ENCODE results near the gene S100A6. TPM values are rescaled to one million over a fixed set of nuclear protein-coding genes. Genes with fewer than 3 reads are reported as not detected.

The S100A6 gene
- total RNA-seq, 5 donors from 2014 or later (not counting 1 experiment from before 2014, with no cell fraction given) = 200 to 467 (median 400) TPM

- Mint-ChIP-seq H3K4me3 (peak within 1 kb of the TSS; percentile 51 to 78 (median 59)), H3K36me3 (peaks cover 21% of the 10 kb centered on the region), H3K4me1 (peaks cover 75 to 88% (median 85%) of the 10 kb centered on the region in 3 donors), H3K9me3 (no peaks in the 10 kb centered on the region), H3K27ac (peak within 1 kb of the TSS; percentile 100), H3K27me3 (no peaks in the 10 kb centered on the region)
- peak within 1 kb of the TSS; percentile 86 for H3K27ac ChIP-seq (ENCODE audit: low read length)
- H3K27me3 ChIP-seq (replicated peaks in 1 of 2; ENCODE audit: control insufficient read depth in 2 of 2, extremely low read depth in 1 of 2, insufficient read depth in 2 of 2, low read length in 1 of 2) = no peaks in the 10 kb centered on the region
- peaks cover 0 to 18% of the 10 kb centered on the region in 2 donors for H3K36me3 ChIP-seq (ENCODE audit: control insufficient read depth in 2 of 2, extremely low read depth in 1 of 2, insufficient read depth in 1 of 2, low read length in 1 of 2)
- DNase-seq (peak in 34 of 35 experiments; percentile 11 to 74 (median 36)), ATAC-seq (replicated peaks in 1 of 4) (peak in 3 of 4 experiments; percentile 41 to 51 (median 48))
- H3K4me1 ChIP-seq (ENCODE audit: control insufficient read depth in 1 of 2, extremely low read depth in 1 of 2, insufficient read depth in 2 of 2, low read length in 2 of 2) = peaks cover 60 to 78% of the 10 kb centered on the region in 2 experiments
- POLR2A ChIA-PET = no interaction called here
- H3K9me3 ChIP-seq = no peaks in the 10 kb centered on the region
- WGBS (ENCODE audit: insufficient coverage) = 36% methylated on average over 10 of the region's 11 CpGs
- peak within 1 kb of the TSS; percentile 8 to 17 for H3K4me3 ChIP-seq (ENCODE audit: control insufficient read depth in 1 of 2, extremely low read depth in 1 of 2, low read length in 1 of 2)
- CTCF ChIA-PET = interaction anchor here (0.7 to 2.7 kb wide), 3 partner anchors 8 to 16 kb away, joined by 7 to 13 read pairs (median 7); no protein-coding TSS in a partner anchor
These were observed 4.9 kb upstream of the S100A6 start, which contains the start of gene S100A5 for GRCh38 chr1:153540394-153541361. Gene S100A5 (minus strand): TSS chr1:153540934. CDS start chr1:153540191, 743 bp downstream.

DNA sequence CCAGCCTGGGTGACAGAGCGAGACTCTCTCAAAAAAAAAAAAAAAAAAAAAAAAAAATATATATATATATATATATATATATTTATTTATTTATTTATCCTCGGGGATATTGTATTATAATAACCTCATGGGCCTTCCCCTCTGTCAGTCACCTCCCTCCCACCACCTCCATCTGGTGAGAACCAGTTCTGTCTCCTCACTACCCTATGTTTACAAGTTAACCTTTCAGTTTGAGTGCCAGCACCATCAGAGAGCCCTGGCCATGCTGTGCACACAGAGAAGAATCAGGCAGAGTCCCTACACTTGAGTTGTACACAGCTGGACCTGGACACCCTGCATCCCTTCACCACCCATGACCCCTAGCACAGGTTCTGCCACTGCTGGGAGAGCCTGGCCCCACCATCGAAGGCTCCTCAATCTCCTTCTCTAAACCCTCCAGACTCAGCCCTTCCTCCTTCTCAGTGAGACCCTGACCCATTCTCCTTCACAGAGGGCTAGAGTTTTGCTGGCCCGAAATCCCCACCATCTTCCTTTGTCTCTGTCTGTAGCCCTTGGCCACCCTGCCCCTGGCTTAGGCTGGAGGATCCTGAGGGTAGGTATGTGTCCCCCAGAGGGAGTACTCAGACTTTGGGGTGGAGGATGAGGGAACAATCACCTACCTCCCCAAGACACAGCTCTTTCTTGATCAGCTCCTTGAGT, 3.8 kb upstream of the S100A6 start:
- Mint-ChIP-seq H3K4me3 (peak overlapping the region in 1 of 3 donors; percentile 78), H3K27ac (peak overlapping the region; percentile 100), H3K4me1 (peaks cover 73 to 88% (median 83%) of the 10 kb centered on the region in 3 donors), H3K36me3 (peaks cover 24% of the 10 kb centered on the region), H3K27me3 (no peaks in the 10 kb centered on the region), H3K9me3 (no peaks in the 10 kb centered on the region)
- Histone ChIP-seq H3K4me1 (ENCODE audit: control insufficient read depth in 1 of 2, extremely low read depth in 1 of 2, insufficient read depth in 2 of 2, low read length in 2 of 2) (peaks cover 60 to 78% of the 10 kb centered on the region in 2 experiments), H3K27me3 (replicated peaks in 1 of 2; ENCODE audit: control insufficient read depth in 2 of 2, extremely low read depth in 1 of 2, insufficient read depth in 2 of 2, low read length in 1 of 2) (no peaks in the 10 kb centered on the region), H3K4me3 (ENCODE audit: control insufficient read depth in 1 of 2, extremely low read depth in 1 of 2, low read length in 1 of 2) (no peak overlapping the region), H3K9me3 (no peaks in the 10 kb centered on the region), H3K27ac (ENCODE audit: low read length) (peak overlapping the region; percentile 86), H3K36me3 (ENCODE audit: control insufficient read depth in 2 of 2, extremely low read depth in 1 of 2, insufficient read depth in 1 of 2, low read length in 1 of 2) (peaks cover 0 to 22% of the 10 kb centered on the region in 2 donors)
- no peak for DNase-seq
- 83% methylated on average over 1 of the region's 4 CpGs for WGBS (ENCODE audit: insufficient coverage)
- CTCF ChIA-PET = interaction anchor here (0.6 to 2.7 kb wide), 3 partner anchors 7 to 71 kb away, joined by 3 to 13 read pairs (median 7); no protein-coding TSS in a partner anchor
- ATAC-seq (replicated peaks in 1 of 4) = no peak
- POLR2A ChIA-PET = no interaction called here

DNA sequence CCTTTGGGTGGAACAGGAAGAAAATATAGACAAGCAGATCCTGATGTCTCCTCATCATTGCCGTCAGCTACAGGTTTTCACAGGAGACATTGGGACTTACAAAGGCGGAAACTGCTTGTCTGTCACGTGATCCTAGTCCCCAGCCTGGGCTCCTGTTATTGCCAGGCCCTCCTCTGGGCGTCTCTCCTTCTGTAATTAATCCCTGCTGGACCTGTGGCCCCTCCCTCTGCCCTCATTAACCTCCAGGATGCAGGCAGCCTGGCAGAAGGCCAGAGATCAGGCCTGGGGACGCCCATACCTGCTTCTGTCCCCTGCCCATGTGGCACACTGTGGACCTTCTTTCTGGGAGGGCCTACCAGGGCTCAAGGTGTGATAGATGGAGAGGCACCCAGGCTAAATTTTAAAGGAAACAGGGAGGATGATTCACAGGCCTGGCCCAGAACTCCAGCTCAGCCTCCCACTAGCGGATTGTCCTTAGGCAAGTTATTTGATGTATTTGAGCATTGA, 2.6 kb upstream of the S100A6 start:
- no peaks in the 10 kb centered on the region for H3K27me3 Mint-ChIP-seq
- ATAC-seq (replicated peaks in 1 of 4) (no peak), DNase-seq (no peak)
- H3K9me3 Mint-ChIP-seq = no peaks in the 10 kb centered on the region
- no peak overlapping the region for H3K4me3 ChIP-seq (ENCODE audit: control insufficient read depth in 1 of 2, extremely low read depth in 1 of 2, low read length in 1 of 2)
- no peak overlapping the region for H3K4me3 Mint-ChIP-seq
- H3K36me3 Mint-ChIP-seq = peaks cover 25% of the 10 kb centered on the region
- no peak overlapping the region for H3K27ac ChIP-seq (ENCODE audit: low read length)
- peaks cover 3 to 21% of the 10 kb centered on the region in 2 donors for H3K36me3 ChIP-seq (ENCODE audit: control insufficient read depth in 2 of 2, extremely low read depth in 1 of 2, insufficient read depth in 1 of 2, low read length in 1 of 2)
- no peaks in the 10 kb centered on the region for H3K9me3 ChIP-seq
- H3K4me1 Mint-ChIP-seq = peaks cover 73 to 88% (median 83%) of the 10 kb centered on the region in 3 donors
- ChIA-PET POLR2A (no interaction called here), CTCF (interaction anchor here in 1 of 2 donors (0.7 kb wide), 1 partner anchor 279 kb away, joined by 3 read pairs; no protein-coding TSS in a partner anchor)
- peaks cover 54 to 78% of the 10 kb centered on the region in 2 experiments for H3K4me1 ChIP-seq (ENCODE audit: control insufficient read depth in 1 of 2, extremely low read depth in 1 of 2, insufficient read depth in 2 of 2, low read length in 2 of 2)
- 87% methylated on average over 4 of the region's 6 CpGs for WGBS (ENCODE audit: insufficient coverage)
- no peaks in the 10 kb centered on the region for H3K27me3 ChIP-seq (replicated peaks in 1 of 2; ENCODE audit: control insufficient read depth in 2 of 2, extremely low read depth in 1 of 2, insufficient read depth in 2 of 2, low read length in 1 of 2)
- peak overlapping the region; percentile 99 for H3K27ac Mint-ChIP-seq

- Mint-ChIP-seq H3K4me1 (peaks cover 73 to 88% (median 83%) of the 10 kb centered on the region in 3 donors), H3K27ac (peak overlapping the region; percentile 99), H3K36me3 (peaks cover 17% of the 10 kb centered on the region), H3K4me3 (peak overlapping the region in 2 of 3 donors; percentile 49 to 94), H3K27me3 (no peaks in the 10 kb centered on the region), H3K9me3 (no peaks in the 10 kb centered on the region)
- Histone ChIP-seq H3K4me3 (ENCODE audit: control insufficient read depth in 1 of 2, extremely low read depth in 1 of 2, low read length in 1 of 2) (no peak overlapping the region), H3K9me3 (no peaks in the 10 kb centered on the region), H3K4me1 (ENCODE audit: control insufficient read depth in 1 of 2, extremely low read depth in 1 of 2, insufficient read depth in 2 of 2, low read length in 2 of 2) (peaks cover 48 to 78% of the 10 kb centered on the region in 2 experiments), H3K27ac (ENCODE audit: low read length) (no peak overlapping the region), H3K36me3 (ENCODE audit: control insufficient read depth in 2 of 2, extremely low read depth in 1 of 2, insufficient read depth in 1 of 2, low read length in 1 of 2) (peaks cover 3 to 14% of the 10 kb centered on the region in 2 donors), H3K27me3 (replicated peaks in 1 of 2; ENCODE audit: control insufficient read depth in 2 of 2, extremely low read depth in 1 of 2, insufficient read depth in 2 of 2, low read length in 1 of 2) (no peaks in the 10 kb centered on the region)
- DNase-seq (no peak), ATAC-seq (replicated peaks in 1 of 4) (no peak)
- WGBS (ENCODE audit: insufficient coverage) = 94% methylated on average over 2 of the region's 6 CpGs
- ChIA-PET POLR2A (interaction anchor here in 1 of 2 donors (2.8 kb wide), 1 partner anchor 8 kb away, joined by 14 read pairs; the partner anchor contains the start of gene S100A4), CTCF (interaction anchor here in 1 of 2 donors (0.6 kb wide), 1 partner anchor 83 kb away, joined by 6 read pairs; no protein-coding TSS in a partner anchor)
These were observed 1.6 kb upstream of the S100A6 start for GRCh38 chr1:153537376-153537730.

GRCh38 chr1:153536671-153537375, 1.0 kb upstream of the S100A6 start:
- H3K4me3 Mint-ChIP-seq = peak overlapping the region; percentile 90 to 94 (median 94)
- peaks cover 17% of the 10 kb centered on the region for H3K36me3 Mint-ChIP-seq
- 95% methylated on average over 7 of the region's 9 CpGs for WGBS (ENCODE audit: insufficient coverage)
- CTCF ChIA-PET = interaction anchor here (0.6 to 2.7 kb wide), 2 partner anchors 9 to 84 kb away, joined by 6 to 28 read pairs; partner anchors contain the start of gene S100A4 (in 1 of the 2)
- no peak for DNase-seq
- ATAC-seq (replicated peaks in 1 of 4) = no peak
- Histone ChIP-seq H3K36me3 (ENCODE audit: control insufficient read depth in 2 of 2, extremely low read depth in 1 of 2, insufficient read depth in 1 of 2, low read length in 1 of 2) (peaks cover 3 to 14% of the 10 kb centered on the region in 2 donors), H3K27ac (ENCODE audit: low read length) (peak overlapping the region; percentile 96), H3K27me3 (replicated peaks in 1 of 2; ENCODE audit: control insufficient read depth in 2 of 2, extremely low read depth in 1 of 2, insufficient read depth in 2 of 2, low read length in 1 of 2) (no peaks in the 10 kb centered on the region), H3K4me3 (ENCODE audit: control insufficient read depth in 1 of 2, extremely low read depth in 1 of 2, low read length in 1 of 2) (peak overlapping the region; percentile 73 to 94), H3K4me1 (ENCODE audit: control insufficient read depth in 1 of 2, extremely low read depth in 1 of 2, insufficient read depth in 2 of 2, low read length in 2 of 2) (peaks cover 48 to 78% of the 10 kb centered on the region in 2 experiments), H3K9me3 (no peaks in the 10 kb centered on the region)
- POLR2A ChIA-PET = interaction anchor here in 1 of 2 donors (2.8 kb wide), 1 partner anchor 8 kb away, joined by 14 read pairs; the partner anchor contains the start of gene S100A4
- no peaks in the 10 kb centered on the region for H3K9me3 Mint-ChIP-seq
- peaks cover 73 to 88% (median 82%) of the 10 kb centered on the region in 3 donors for H3K4me1 Mint-ChIP-seq
- no peaks in the 10 kb centered on the region for H3K27me3 Mint-ChIP-seq
- peak overlapping the region; percentile 99 for H3K27ac Mint-ChIP-seq
